ENCODE data around the gene EPB41L4A. TPM values are rescaled to one million over a fixed set of nuclear protein-coding genes. Genes with fewer than 3 reads are reported as not detected.
"Not testable (repeated sequence)": the region's sequence is repeated elsewhere in the genome, so short reads cannot be mapped to it uniquely, and the experiment has no call there.

EPB41L4A gene
- total and polyA plus RNA-seq, 11 donors: 6.4 to 34.5 (median 16.2) TPM

GRCh38 chr5:112434641-112435040 is 15.6 kb upstream of the EPB41L4A start:
- Histone ChIP-seq H3K4me1 (peaks cover 0 to 8% (median 0%) of the 10 kb centered on the region in 12 donors), H3K27me3 (no peaks in the 10 kb centered on the region), H3K9me3 (peaks cover 0 to 10% (median 0%) of the 10 kb centered on the region in 12 donors), H3K27ac (no peak overlapping the region), H3K4me3 (no peak overlapping the region), H3K36me3 (no peaks in the 10 kb centered on the region)
- ATAC-seq (peak in 3 of 4 donors; percentile 16 to 62 (median 59)), DNase-seq (peak in 1 of 5 donors; percentile 26)
- intact Hi-C loops (cut with DNase I): no loop called here
- WGBS, 4 donors: 36 to 52% (median 48%) methylated on average over 1 of the region's 1 CpG
- no peak for TF ChIP-seq POLR2A (IDR thresholded peaks at IDR 0.05)
- TF ChIP-seq, protein P1, sequence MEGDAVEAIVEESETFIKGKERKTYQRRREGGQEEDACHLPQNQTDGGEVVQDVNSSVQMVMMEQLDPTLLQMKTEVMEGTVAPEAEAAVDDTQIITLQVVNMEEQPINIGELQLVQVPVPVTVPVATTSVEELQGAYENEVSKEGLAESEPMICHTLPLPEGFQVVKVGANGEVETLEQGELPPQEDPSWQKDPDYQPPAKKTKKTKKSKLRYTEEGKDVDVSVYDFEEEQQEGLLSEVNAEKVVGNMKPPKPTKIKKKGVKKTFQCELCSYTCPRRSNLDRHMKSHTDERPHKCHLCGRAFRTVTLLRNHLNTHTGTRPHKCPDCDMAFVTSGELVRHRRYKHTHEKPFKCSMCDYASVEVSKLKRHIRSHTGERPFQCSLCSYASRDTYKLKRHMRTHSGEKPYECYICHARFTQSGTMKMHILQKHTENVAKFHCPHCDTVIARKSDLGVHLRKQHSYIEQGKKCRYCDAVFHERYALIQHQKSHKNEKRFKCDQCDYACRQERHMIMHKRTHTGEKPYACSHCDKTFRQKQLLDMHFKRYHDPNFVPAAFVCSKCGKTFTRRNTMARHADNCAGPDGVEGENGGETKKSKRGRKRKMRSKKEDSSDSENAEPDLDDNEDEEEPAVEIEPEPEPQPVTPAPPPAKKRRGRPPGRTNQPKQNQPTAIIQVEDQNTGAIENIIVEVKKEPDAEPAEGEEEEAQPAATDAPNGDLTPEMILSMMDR (IDR thresholded peaks at IDR 0.05): no peak

GRCh38 chr5:112426202-112426601 is 7.1 kb upstream of the EPB41L4A start:
- H3K9me3 ChIP-seq, H3K27me3 ChIP-seq, H3K36me3 ChIP-seq, H3K27ac ChIP-seq, H3K4me3 ChIP-seq, ATAC-seq, H3K4me1 ChIP-seq, DNase-seq: not testable (repeated sequence)
- intact Hi-C loops (cut with DNase I): loop anchor here in 1 of 10 donors (10.0 kb wide), 1 partner anchor 221 kb away; no protein-coding TSS in a partner anchor
- 85 to 93% (median 89%) methylated on average over 3 of the region's 3 CpGs for WGBS, 4 donors

GRCh38 chr5:112419986-112420864 is 1.1 kb upstream of the EPB41L4A start:
- 2 to 8% (median 3%) methylated on average over 18 to 64 of the region's 64 CpGs for WGBS, 4 donors
- H3K4me3 ChIP-seq: peak overlapping the region; percentile 63 to 97 (median 88)
- H3K9me3 ChIP-seq: no peaks in the 10 kb centered on the region
- no peaks in the 10 kb centered on the region for H3K36me3 ChIP-seq
- H3K27me3 ChIP-seq: peaks cover 0 to 25% (median 0%) of the 10 kb centered on the region in 9 donors
- TF ChIP-seq POLR2A (IDR thresholded peaks at IDR 0.05): no peak
- TF ChIP-seq, protein P1 (IDR thresholded peaks at IDR 0.05): peak; percentile 81 to 98 (median 93)
- peaks cover 0 to 31% (median 16%) of the 10 kb centered on the region in 12 donors for H3K4me1 ChIP-seq
- intact Hi-C loops (cut with DNase I): loop anchor here (1.0 to 10.0 kb wide), 17 partner anchors 65 to 258 kb away; no protein-coding TSS in a partner anchor
- ATAC-seq (peak; percentile 92 to 95 (median 92)), DNase-seq (peak; percentile 87 to 92 (median 88))
- peak overlapping the region; percentile 72 to 95 (median 92) for H3K27ac ChIP-seq

DNA sequence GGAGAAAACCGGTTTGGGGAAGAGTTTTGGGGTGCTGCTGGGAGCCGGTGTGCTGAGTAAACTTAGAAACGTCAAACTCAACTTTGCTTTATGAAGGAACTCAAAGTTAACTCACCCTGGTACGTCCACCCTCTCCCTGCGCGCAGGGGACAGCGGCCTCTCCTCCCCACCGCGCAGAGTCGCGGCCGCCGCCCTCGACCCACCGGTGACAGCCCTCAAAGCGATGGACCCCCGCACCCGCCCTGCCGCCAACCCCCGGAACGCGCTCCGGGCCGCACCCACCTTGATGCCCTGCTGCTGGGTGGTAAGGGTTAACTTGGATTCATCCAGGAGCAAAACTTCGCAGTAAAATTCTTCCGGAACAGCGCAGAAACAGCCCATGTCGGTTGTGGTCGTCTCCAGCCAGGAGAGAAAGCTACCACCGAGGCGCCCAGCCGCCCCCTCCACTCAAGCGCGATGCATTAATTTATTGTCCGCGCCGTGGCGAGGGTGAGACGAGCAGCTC is 366 bp downstream of the EPB41L4A start:
- H3K4me3 ChIP-seq: peak overlapping the region; percentile 63 to 97 (median 88)
- ATAC-seq (peak in 2 of 4 donors; percentile 11 to 33), DNase-seq (peak; percentile 18 to 66 (median 29))
- peaks cover 0 to 25% (median 0%) of the 10 kb centered on the region in 9 donors for H3K27me3 ChIP-seq
- WGBS, 4 donors: 0 to 4% (median 1%) methylated on average over 35 to 39 of the region's 39 CpGs
- TF ChIP-seq, protein P1 (IDR thresholded peaks at IDR 0.05): peak in 1 of 12 donors; percentile 13
- TF ChIP-seq POLR2A (IDR thresholded peaks at IDR 0.05): no peak
- H3K9me3 ChIP-seq: no peaks in the 10 kb centered on the region
- no peaks in the 10 kb centered on the region for H3K36me3 ChIP-seq
- H3K27ac ChIP-seq: peak overlapping the region; percentile 72 to 95 (median 92)
- peaks cover 0 to 37% (median 17%) of the 10 kb centered on the region in 12 donors for H3K4me1 ChIP-seq
- intact Hi-C loops (cut with DNase I): loop anchor here in 5 of 10 donors (5.0 to 10.0 kb wide), 7 partner anchors 64 to 256 kb away; no protein-coding TSS in a partner anchor
